GM23248 (cell line): ENCODE measurements around the gene RAB25.

Experiments used
- EZH2 ChIP-seq: fragments of 200-600 bp; sonication (generic); IDR thresholded peaks from 2 replicates; pipeline ENCODE4 v1.6.1; 2018; ENCODE audit warnings: antibody characterized with exemption, mild to moderate bottlenecking; ENCODE audit not compliant: insufficient read depth, poor library complexity, severe bottlenecking
- EZH2phosphoT487 ChIP-seq: fragments of 200-600 bp; sonication (generic); IDR thresholded peaks from 2 replicates; pipeline ENCODE4 v1.6.1; 2018; ENCODE audit warnings: antibody characterized with exemption, moderate library complexity, mild to moderate bottlenecking, low read depth; ENCODE audit not compliant: insufficient read depth

DNA sequence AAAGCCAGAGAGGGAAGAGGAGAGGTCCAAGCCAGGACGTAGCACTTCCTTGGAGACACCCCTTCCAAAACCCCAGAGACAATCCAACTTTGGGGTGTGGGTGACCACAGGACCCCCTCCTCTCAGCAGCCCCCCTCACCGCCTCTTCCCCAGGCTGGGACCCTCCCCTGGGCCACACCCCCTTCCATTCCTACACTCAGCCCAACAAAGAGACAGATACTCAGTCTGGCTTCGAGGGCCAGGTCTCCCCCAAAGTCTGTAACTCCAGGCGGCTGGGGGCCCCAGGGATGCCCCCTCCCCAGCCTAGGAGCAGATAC, 19.9 kb downstream of the RAB25 start:
- no peak for TF ChIP-seq EZH2
- no peak for TF ChIP-seq EZH2phosphoT487
